HepG2 (cell line): ENCODE measurements around the gene CFAP119. TPM values are rescaled to one million over a fixed set of nuclear protein-coding genes. Genes with fewer than 3 reads are reported as not detected.
A peak's percentile ranks its signal among the peaks of the same experiment; 100 is the strongest.

ENCODE experiments used
- ARNT2 ChIP-seq: sonication (generic); formaldehyde crosslinking; IDR thresholded peaks from 2 replicates; pipeline ENCODE4 v1.8.0; 2022; ENCODE audit warnings: mild to moderate bottlenecking, low read depth, missing genetic modification reagents, moderate library complexity
- CREB3 ChIP-seq: sonication (generic); formaldehyde crosslinking; IDR thresholded peaks from 2 replicates; pipeline ENCODE4 v1.5.0; 2020; ENCODE audit warnings: missing genetic modification reagents
- EZH2 ChIP-seq: conservative IDR thresholded peaks from 2 replicates; pipeline ENCODE4 v1.6.1; 2012; ENCODE audit warnings: mild to moderate bottlenecking, low read depth, low read length, moderate library complexity
- HMG20B ChIP-seq: conservative IDR thresholded peaks from 2 replicates; pipeline ENCODE4 v1.6.1; 2016; ENCODE audit warnings: missing genetic modification reagents, missing compliant biosample characterization
- HMGXB4 ChIP-seq, 2 experiments: sonication (generic) in 1 of 2; formaldehyde crosslinking in 1 of 2; IDR thresholded peaks; 2 replicates each; pipeline versions ENCODE4 v1.4.0 to v1.6.1; 2018 to 2020; ENCODE audit warnings: missing genetic modification reagents in 2 of 2, borderline replicate concordance in 1 of 2, low read depth in 1 of 2, mild to moderate bottlenecking in 1 of 2, missing biosample characterization in 1 of 2
- KAT8 ChIP-seq: IDR thresholded peaks from 2 replicates; pipeline ENCODE4 v1.6.1; 2016; ENCODE audit warnings: missing genetic modification reagents, missing compliant biosample characterization
- KDM5B ChIP-seq: sonication (generic); formaldehyde crosslinking; IDR thresholded peaks from 2 replicates; pipeline ENCODE4 v1.4.0; 2020; ENCODE audit warnings: missing genetic modification reagents, mild to moderate bottlenecking, borderline replicate concordance
- MTF2 ChIP-seq: sonication (generic); formaldehyde crosslinking; IDR thresholded peaks from 2 replicates; pipeline ENCODE4 v1.5.0; 2020; ENCODE audit warnings: missing genetic modification reagents, borderline replicate concordance
- RCOR2 ChIP-seq: IDR thresholded peaks from 2 replicates; pipeline ENCODE4 v1.6.1; 2016; ENCODE audit warnings: missing biosample characterization, missing genetic modification reagents
- SCMH1 ChIP-seq: sonication (generic); formaldehyde crosslinking; IDR thresholded peaks from 2 replicates; pipeline ENCODE4 v1.9.0; 2021; ENCODE audit warnings: missing genetic modification reagents, mild to moderate bottlenecking, borderline replicate concordance
- SKI ChIP-seq: fragments of 450-650 bp; IDR thresholded peaks from one replicate; pipeline ENCODE4 v1.6.1; 2018; ENCODE audit warnings: mild to moderate bottlenecking; ENCODE audit not compliant: partially characterized antibody
- SNAPC2 ChIP-seq: sonication (generic); formaldehyde crosslinking; IDR thresholded peaks from 2 replicates; pipeline ENCODE4 v1.8.1; 2022; ENCODE audit warnings: mild to moderate bottlenecking, missing genetic modification reagents
- TGIF2 ChIP-seq: IDR thresholded peaks from 2 replicates; pipeline ENCODE4 v1.6.1; 2016; ENCODE audit warnings: control low read depth, missing compliant biosample characterization
- ZNF460 ChIP-seq: sonication (generic); formaldehyde crosslinking; IDR thresholded peaks from 2 replicates; pipeline ENCODE4 v1.5.1; 2020; ENCODE audit warnings: missing genetic modification reagents, mild to moderate bottlenecking, borderline replicate concordance
- ZNF784 ChIP-seq: sonication (generic); formaldehyde crosslinking; IDR thresholded peaks from 2 replicates; pipeline ENCODE4 v1.5.1; 2020; ENCODE audit warnings: missing genetic modification reagents, mild to moderate bottlenecking, borderline replicate concordance
- ZNF891 ChIP-seq: sonication (generic); formaldehyde crosslinking; IDR thresholded peaks from 2 replicates; pipeline ENCODE4 v1.5.0; 2020; ENCODE audit warnings: mild to moderate bottlenecking, missing genetic modification reagents
- ZSCAN21 ChIP-seq: sonication (generic); formaldehyde crosslinking; IDR thresholded peaks from 2 replicates; pipeline ENCODE4 v1.8.0; 2022; ENCODE audit warnings: mild to moderate bottlenecking, missing genetic modification reagents, moderate library complexity, borderline replicate concordance
- polyA plus RNA-seq, 8 experiments: library from polyadenylated mRNA; depleted of rRNA in 3 of 8; stranded (reverse) in 7 of 8; unstranded in 1 of 8; fragments of >200 nt; fragmentation: Illumina TruSeq in 4 of 8; extraction: Trizol in 4 of 8; gene quantifications; 2 replicates each; pipeline versions ENCODE4 v1.2.1 to v1.2.3, GENCODE V29; 2011 to 2016; ENCODE audit warnings: low read depth in 4 of 8, missing spikeins in 1 of 8, mixed read lengths in 1 of 8; ENCODE audit not compliant: insufficient read depth in 1 of 8
- total RNA-seq, 5 experiments: library from RNA; depleted of rRNA; stranded (reverse); fragments of >200 nt; fragmentation: Illumina TruSeq; extraction: Trizol; gene quantifications; 2 replicates each; pipeline ENCODE4 v1.2.3, GENCODE V29; 2016; ENCODE audit warnings: low read depth in 1 of 5
- TF ChIP-seq, protein P1 (sequence below): IDR thresholded peaks from 2 replicates; pipeline ENCODE4 v1.4.0; 2020; ENCODE audit warnings: mild to moderate bottlenecking, missing genetic modification reagents

Gene CFAP119
- total and polyA plus RNA-seq, 2 of the 13 experiments (the other 11 are each of a cell fraction or from before 2014, with no cell fraction given): 6.4 TPM

DNA sequence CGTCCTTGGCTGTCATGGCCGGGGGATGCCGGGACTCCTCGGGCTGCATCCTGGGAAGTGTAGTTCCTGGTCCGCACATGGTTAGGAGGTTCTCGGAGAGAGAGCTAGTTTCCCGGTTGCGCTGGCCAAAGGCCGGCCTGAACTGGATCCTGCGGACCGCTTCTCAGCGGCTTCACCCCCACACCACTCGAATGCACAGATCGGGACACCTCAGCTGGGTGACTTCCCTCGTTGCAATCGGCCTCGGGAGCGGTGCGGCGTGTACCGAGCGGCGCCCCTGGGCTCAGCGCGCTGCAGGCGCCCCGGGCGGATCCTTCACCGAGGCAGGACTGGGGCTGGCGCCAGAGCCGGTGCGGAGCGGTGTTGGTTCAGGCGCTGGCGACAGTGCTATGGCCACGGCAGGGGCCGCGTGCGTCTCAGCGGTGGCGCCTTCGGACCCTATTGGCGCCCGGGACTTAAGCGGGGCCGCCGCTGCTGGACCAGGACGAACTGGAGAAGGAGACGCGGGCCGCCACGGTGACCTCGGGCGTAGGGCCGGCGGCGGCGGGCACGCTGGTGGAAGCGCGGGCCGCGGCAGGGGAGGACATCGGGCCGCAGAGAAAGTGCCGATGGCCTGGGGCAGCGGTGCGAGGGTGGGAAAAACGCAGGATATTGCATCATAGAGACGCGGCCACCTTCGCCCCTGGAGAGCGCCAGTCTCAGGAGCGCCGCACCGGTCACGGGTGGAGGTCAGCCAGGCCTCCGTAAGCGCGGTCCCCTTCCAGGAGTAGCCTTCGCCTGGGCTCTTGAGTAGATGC lies 13.7 kb upstream of the CFAP119 start (continued):
- no peak for TF ChIP-seq HMG20B (CRISPR knock-in tag)
- peak; percentile 92 for TF ChIP-seq SNAPC2 (CRISPR knock-in tag)
- peak; percentile 95 for TF ChIP-seq MTF2
- TF ChIP-seq SKI: no peak
- TF ChIP-seq TGIF2 (CRISPR knock-in tag): peak; percentile 87
- TF ChIP-seq RCOR2 (CRISPR knock-in tag): no peak
- TF ChIP-seq ARNT2: peak; percentile 94
- no peak for TF ChIP-seq SCMH1 (CRISPR knock-in tag)
- TF ChIP-seq EZH2: no peak
- peak; percentile 90; the same call in 1 of the 2 replicates for TF ChIP-seq ZNF784 (CRISPR knock-in tag)
- peak; percentile 82 to 98; a peak in 3 of 4 replicates for TF ChIP-seq HMGXB4 (CRISPR knock-in tag; IDR thresholded peaks at IDR 0.05; ENCODE audit: borderline replicate concordance in 1 of 2, low read depth in 1 of 2)
- TF ChIP-seq, protein P1, sequence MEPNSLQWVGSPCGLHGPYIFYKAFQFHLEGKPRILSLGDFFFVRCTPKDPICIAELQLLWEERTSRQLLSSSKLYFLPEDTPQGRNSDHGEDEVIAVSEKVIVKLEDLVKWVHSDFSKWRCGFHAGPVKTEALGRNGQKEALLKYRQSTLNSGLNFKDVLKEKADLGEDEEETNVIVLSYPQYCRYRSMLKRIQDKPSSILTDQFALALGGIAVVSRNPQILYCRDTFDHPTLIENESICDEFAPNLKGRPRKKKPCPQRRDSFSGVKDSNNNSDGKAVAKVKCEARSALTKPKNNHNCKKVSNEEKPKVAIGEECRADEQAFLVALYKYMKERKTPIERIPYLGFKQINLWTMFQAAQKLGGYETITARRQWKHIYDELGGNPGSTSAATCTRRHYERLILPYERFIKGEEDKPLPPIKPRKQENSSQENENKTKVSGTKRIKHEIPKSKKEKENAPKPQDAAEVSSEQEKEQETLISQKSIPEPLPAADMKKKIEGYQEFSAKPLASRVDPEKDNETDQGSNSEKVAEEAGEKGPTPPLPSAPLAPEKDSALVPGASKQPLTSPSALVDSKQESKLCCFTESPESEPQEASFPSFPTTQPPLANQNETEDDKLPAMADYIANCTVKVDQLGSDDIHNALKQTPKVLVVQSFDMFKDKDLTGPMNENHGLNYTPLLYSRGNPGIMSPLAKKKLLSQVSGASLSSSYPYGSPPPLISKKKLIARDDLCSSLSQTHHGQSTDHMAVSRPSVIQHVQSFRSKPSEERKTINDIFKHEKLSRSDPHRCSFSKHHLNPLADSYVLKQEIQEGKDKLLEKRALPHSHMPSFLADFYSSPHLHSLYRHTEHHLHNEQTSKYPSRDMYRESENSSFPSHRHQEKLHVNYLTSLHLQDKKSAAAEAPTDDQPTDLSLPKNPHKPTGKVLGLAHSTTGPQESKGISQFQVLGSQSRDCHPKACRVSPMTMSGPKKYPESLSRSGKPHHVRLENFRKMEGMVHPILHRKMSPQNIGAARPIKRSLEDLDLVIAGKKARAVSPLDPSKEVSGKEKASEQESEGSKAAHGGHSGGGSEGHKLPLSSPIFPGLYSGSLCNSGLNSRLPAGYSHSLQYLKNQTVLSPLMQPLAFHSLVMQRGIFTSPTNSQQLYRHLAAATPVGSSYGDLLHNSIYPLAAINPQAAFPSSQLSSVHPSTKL: peak; percentile 66; the same call in 1 of the 2 replicates
- no peak for TF ChIP-seq CREB3
- peak; percentile 92 for TF ChIP-seq ZSCAN21
- TF ChIP-seq ZNF460 (CRISPR knock-in tag): no peak
- TF ChIP-seq KAT8: peak; percentile 54; the same call in 1 of the 2 replicates
- TF ChIP-seq KDM5B (CRISPR knock-in tag): peak; percentile 94
- peak; percentile 88 for TF ChIP-seq ZNF891
